Measurements from ENCODE around the gene POGLUT3.

- no peak for TF ChIP-seq CTCF (IDR thresholded peaks at IDR 0.05)
- TF ChIP-seq POLR2A (IDR thresholded peaks at IDR 0.05; ENCODE audit: low read depth), result no peak
- TF ChIP-seq EP300 (IDR thresholded peaks at IDR 0.05), result no peak
- TF ChIP-seq POLR2AphosphoS5 (IDR thresholded peaks at IDR 0.05), result no peak
Measured at GRCh38 chr11:108500721-108501120, 2.5 kb upstream of the POGLUT3 start.

All from esophagus muscularis mucosa (tissue), 4 donors.